HG02870 (cell line): ENCODE measurements around the gene STXBP1.

ENCODE experiments used
- ATAC-seq: cut with Tn5 transposase; IDR thresholded peaks from one replicate; pipeline ENCODE4 v1.9.1; 2021; ENCODE audit warnings: mild to moderate bottlenecking, moderate library complexity; ENCODE audit not compliant: unreplicated experiment

Gene STXBP1

GRCh38 chr9:127611899-127612790 lies at the start of gene STXBP1:
Gene STXBP1, plus strand, starts transcription at chr9:127612277. Its CDS starts 127 bp downstream, at chr9:127612404.
- peak; percentile 85 for ATAC-seq

DNA sequence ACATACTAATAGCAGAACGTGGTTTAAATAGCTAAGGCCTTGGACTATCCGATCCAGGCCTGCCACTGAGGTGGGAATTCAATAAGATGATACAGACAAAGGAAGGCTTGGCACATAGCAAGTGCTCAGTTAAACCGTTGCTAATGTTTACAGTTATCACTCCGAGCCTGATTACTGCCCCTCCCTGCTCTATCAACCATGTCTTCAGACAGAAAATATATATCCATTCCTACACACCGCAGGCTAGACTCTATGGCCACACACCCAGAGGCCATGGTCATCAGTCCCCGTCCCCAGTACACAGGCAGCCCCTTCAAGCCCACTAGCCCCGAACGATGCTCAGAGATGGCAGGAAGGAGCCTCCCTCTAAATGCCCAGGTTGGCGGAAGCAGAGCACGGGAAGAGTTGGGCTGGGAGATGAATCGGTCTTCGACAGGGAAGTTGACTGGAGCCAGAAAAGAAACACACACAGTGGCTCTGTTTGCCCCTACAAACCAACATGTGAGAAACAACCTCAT lies 49.7 kb upstream of the STXBP1 start:
- ATAC-seq: no peak

DNA sequence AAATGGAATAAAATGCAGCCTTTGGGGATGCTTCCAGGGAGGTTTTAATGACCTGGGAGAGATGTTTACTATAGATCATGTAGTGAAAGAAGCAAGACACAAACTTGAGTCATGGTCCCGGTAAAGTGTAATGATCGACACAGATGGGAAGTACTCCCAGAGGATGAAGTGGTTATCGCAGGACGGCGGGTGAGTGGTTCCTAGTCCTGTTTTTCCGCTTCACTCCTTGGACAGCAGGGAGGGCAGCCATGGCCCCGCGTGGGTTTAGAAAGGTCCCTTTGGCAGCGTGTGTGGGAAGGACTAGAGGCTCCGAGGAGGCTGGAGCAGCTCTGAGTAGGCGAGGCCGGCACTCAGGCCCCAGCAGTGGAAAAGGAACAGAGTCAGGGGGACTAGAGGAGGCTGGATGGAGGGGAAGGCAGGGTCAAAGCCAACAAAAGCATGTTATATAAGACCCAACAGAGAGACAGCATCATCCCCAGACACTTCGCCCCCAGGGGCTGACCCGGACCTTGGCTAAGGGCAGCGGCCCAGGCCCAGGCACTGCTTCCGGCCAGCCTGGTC lies 49.2 kb upstream of the STXBP1 start:
- no peak for ATAC-seq

DNA sequence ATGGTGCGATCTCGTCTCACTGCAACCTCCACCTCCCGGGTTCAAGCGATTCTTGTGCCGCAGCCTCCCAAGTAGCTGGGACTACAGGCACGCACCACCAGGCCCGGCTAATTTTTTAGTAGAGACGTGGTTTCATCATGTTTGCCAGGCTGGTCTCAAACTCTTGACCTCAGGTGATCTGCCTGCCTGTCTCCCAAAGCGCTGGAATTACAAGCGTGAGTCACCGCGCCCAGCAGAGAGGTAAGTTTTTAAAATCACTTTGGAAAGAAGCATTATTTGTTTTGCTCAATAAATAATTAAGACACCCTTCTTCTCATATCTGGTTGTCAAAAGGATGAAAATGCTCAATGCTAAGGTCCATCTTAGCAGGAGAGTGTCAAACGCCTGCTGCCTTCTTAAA lies 48.5 kb upstream of the STXBP1 start:
- no peak for ATAC-seq

GRCh38 chr9:127565231-127565630 lies 46.8 kb upstream of the STXBP1 start:
- ATAC-seq: no peak

DNA sequence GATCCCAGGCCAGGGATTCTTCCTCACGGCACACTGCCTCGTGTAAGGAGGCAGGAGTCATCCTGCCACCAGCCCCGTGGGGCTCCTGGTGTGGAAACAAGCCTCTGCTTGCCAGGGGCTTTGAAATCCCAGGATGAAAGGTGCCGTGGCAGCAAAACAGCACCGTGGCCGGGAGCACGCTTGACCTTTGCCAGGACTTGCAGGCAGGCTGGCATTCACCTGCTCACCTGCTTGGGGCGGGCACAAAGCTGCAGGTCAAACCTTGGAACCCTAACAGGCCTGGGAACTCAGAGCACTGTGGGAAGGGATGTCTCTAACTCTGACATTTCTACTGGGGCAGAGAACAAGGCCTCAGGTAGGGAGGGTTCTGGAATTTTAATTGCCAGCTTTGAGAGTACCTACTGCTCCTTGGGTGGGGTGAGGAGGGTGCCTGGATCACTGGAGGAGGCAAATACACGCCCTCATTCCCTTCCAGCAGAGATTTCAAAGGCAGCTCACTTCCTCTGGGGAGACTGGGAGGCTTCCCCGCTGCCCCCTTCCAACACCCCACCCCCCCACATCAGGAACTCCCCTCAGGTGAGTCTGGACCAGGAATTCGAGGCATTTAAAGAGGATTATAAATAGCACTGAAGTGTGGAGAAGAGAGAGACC lies 45.6 kb upstream of the STXBP1 start:
- no peak for ATAC-seq

DNA sequence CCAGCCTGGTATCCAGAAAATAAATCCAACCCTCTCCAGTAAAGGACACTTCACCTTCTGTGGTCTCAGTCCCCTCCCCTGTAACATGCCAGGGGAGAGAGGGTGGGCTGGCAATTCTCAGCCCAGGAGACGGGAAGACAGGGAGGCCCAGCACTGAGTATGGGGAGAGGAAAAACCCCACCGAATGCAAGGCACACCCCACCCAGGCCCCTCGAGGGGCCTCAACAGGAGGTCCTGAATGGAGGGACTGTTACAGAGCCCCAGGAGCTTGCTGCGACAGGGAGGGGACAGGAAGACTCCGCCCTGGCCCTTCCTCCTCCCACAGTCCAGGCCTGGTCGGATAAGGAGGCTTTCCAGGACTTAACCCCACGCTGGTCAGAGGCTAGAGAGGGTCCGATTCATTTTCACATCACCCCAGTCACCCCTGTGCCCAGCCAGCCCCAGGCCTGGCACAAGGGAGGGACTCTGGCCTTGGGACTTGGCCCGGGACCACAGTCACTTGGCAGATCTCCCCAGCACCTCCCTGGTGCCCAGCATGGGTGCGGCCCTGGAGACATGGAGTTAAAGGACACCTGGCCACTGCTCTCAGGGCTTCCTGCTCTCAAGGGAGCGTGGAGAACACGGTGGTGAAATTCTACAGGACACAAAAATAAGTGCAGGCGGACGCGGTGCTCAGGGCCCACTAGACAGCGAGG lies 44.9 kb upstream of the STXBP1 start:
- ATAC-seq: no peak

GRCh38 chr9:127567730-127568617 lies 44.1 kb upstream of the STXBP1 start:
- no peak for ATAC-seq

GRCh38 chr9:127568618-127568970 lies 43.5 kb upstream of the STXBP1 start:
- peak; percentile 22 for ATAC-seq

GRCh38 chr9:127568971-127569885 lies 42.8 kb upstream of the STXBP1 start:
- ATAC-seq: peak; percentile 38

GRCh38 chr9:127569886-127570401 lies 42.1 kb upstream of the STXBP1 start:
- no peak for ATAC-seq

DNA sequence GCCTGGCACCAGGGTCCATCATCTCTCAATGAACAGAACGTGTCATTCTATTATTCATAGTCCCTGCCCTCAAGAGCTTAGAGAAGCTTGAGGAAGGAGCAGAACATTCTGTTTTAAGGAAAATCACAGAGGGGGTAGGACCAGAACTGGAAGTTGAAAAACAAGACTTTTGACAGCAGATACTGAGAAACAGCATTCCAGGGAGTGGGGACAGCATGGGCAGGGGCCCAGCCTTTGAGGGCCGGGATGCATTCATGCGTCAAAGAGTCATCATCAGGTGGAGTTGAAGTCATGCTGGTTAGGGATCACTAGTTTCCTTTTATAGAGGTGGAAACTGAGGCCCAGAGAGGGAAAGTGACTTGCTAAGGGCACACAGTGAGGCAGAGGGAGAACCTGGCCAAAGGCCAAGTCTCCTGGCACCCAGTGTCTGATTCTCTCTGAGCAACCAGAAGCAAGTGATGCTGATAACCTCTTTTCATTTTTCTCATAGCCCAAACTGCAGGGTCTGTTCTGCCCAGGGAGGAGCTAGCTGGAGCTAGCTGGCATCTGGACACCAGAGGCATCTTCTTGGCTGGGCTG lies 41.5 kb upstream of the STXBP1 start:
- ATAC-seq: no peak

GRCh38 chr9:127571971-127572370 lies 40.1 kb upstream of the STXBP1 start:
- no peak for ATAC-seq

DNA sequence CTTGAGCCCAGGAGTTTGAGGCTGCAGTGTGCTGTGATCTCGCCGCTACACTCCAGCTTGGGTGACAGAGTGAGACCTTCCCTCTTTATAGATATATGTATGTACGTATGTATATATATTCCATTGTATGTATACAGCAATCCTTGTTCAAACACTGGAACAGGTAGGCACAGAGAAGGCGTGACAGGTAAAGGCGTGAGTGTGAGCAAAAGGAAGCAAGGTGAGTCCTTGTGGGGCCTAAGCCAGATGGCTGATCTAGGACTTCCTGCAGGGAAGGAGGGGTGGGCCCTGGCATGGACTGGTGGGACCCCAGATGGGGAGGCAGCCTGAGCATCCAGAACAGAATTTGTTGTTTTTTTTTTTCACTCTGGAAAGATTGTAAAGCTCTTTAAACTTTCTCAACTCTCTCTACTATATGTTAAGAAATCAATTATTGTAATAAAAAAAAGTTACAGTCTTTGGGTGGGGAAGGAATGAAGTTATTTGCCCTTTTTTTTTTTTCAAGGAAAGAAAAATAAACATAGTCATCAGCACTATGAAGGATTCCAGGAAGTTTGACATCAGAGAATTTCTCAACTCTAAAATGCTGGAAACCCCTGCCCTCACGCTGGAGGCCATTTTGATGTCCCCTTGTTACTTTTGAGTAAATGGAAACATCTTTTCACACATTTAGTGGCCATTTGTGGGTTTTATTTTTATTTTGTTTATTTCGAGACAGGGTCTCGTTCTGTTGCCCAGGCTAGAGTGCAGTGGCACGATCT lies 38.9 kb upstream of the STXBP1 start:
- ATAC-seq: no peak

DNA sequence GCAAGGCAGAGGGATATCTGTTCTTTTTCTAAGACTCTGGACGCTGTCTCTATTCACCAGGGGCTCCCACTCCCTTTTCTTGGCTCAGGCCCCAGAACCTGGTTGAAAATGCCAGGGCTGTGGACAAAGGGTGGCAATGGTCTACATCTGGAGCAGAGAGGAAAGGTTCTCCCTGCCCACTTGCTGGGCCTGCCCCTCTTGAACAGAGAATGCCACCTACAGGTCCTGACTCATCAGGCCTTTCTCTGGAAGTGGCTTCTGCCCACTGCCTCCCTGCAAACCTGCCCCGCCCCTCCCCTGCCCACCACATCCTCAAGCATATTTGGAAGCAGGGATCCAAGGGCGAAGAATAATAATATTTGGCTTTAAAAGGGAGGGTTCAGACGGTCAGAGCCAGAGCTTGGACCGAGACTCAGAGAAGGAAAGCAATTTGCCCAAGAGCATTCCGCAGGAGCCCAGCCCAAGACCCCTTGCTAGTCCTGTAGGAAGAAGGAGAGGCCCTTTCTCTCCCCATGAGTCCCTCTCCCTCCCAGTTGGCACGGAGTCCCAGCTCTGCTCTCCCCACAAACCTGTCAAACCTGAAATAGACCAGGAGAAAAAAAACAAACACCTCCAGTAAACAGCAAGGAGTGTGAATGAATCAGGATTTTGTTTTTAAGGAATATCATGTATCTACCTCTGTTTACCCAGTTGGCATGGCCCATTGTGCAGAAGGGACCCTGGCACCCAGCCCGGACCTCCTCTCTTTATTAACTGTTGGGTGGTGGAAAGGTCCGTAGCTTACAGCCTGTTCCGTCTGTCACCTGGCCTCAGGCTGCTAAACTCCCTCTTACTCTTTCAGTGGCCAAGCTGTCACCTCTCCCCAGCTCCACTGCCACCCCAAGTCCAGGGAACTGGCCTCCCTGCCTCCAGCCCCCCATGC lies 37.7 kb upstream of the STXBP1 start:
- no peak for ATAC-seq

GRCh38 chr9:127575875-127576778 lies 36.0 kb upstream of the STXBP1 start:
- ATAC-seq: no peak
